ENCODE results near the gene FRMD6.
A peak's percentile ranks its signal among the peaks of the same experiment; 100 is the strongest.
"Not testable (repeated sequence)": the region's sequence is repeated elsewhere in the genome, so short reads cannot be mapped to it uniquely, and the experiment has no call there.

FRMD6 gene

DNA sequence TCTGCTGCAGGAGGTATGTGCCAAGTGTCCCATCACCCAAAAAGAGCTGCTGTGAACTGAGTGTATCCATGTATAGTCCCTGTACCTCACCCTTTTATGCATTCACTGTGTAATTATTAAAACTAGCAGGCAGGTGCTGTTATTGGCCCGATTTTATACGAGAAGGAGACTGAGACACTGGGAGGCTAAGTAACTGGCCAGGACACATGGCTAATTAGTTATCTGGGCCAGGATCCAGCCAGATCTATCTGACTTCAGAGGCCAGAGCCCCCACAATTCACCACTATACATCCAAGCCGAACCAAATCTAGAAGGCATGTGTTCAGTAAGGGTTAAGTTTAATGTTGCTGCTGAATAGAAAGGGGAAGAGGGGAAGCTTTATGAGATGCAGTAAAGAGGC, 73.4 kb downstream of the FRMD6 start:
- DNase-seq (ENCODE audit: low read depth), result peak; percentile 27

DNA sequence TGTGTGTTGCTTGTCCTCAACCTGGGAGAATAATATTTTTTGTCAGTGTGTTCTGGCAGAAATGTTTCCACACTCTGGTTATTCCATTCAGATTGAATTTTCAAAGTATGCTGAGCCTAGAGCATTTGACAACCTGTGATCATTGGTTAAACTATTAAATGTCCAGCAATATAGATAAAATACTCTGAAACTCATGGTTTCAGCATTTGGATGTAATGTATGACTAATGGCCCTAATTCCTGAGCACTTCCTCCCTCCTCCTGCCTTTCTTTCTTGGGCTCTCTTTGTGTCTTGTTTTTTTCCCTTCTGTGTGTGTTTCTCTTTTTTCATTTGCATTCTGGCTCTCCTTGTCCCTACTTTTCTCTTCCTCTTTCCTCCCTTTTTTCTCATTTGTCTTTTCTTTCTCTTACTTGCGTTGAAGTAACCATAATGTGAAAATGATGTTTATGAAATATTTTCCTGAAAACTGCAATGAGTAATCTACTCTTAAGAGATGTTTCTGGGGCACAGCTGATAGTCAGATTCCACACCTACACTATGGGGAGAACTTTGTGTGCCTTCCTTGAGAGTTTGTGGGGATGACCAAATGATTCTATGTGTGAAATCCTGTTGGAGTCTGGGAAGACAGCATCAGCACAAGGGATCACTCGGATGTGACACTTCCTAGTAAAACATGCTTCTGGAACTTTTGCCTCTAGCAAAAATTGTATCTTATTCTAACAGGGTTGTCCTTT, 74.6 kb downstream of the FRMD6 start:
- DNase-seq (ENCODE audit: low read depth), result peak; percentile 68

DNA sequence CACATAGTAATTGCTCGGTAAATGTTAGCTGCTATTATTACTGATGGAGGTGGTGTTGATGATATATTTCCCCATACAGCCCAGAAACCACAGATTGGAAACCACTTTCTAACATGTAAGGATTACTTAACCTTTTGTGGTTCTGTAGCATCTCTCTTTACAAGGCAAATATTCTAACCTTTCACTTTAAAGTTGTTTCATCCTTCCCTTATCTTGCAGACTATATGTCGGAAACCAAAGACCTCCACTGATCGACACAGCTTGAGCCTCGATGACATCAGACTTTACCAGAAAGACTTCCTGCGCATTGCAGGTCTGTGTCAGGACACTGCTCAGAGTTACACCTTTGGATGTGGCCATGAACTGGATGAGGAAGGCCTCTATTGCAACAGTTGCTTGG, 75.8 kb downstream of the FRMD6 start:
- peak; percentile 9 for DNase-seq (ENCODE audit: low read depth)

DNA sequence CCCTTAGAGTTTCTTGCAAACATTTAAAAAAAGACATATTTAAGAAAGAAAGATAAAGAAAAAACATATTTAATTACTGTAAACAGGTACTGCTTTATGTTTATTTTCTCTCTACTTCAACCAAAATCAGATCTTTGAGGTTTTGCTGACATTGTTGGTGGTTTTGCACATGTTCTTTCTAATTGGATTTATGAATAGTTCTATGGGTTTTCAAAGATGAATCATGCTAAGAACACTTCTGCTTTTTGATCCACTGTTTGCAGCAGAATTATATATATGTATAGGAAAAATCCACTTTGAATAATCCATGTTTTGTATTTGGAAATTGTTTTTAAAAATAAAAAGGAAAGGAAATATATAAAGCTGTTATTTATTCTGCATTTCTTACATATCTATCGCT, 78.4 kb downstream of the FRMD6 start:
- peak; percentile 20 for DNase-seq (ENCODE audit: low read depth)

DNA sequence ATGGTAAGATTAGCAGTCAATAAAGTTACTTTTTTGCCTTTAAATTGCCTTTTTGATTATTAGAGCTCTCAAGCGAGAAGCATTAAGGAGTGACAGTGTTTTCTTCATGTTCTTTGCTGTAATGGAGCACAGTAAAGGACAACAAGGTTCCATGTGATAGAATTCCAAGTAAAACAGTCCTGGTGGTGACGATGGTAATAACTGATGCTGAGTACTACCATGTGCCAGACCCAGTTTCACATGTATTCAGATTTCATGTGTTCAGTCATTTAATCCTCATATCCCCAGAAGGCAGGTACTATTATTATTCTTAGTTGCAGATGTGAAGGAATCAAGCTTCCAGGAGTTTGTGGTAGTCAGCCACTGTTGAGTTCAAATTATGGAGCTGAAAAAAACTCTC, 79.0 kb downstream of the FRMD6 start:
- peak; percentile 14 for DNase-seq (ENCODE audit: low read depth)

DNA sequence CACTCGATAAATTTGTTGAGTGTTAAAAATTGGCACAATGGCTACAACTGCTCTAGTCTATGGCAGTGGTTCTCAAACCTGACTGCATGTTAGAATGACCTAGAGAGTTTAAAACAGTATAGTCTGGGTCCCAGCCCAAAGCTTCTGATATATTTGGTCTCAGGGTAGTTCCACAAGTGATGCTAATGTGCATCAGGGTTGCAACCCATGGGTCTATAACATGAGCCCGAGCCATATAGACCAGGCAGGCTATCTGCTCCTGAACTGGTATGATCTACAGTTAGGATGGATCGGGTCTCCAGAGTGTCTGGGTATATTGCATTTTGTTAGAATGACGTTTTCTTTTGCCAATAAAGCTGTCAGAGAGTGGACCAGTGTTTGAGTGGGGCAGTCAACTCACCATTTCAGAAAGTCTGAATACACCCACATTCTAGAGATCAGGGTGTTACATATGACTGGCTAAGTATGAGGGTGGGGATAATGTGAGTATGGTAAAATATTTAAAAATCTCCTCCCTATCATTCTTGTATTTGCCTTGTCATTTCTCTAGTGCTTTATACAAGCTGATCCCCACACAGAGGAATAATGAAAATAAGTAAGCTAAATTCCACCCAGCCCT, 80.9 kb downstream of the FRMD6 start:
- DNase-seq (ENCODE audit: low read depth), result peak; percentile 70

DNA sequence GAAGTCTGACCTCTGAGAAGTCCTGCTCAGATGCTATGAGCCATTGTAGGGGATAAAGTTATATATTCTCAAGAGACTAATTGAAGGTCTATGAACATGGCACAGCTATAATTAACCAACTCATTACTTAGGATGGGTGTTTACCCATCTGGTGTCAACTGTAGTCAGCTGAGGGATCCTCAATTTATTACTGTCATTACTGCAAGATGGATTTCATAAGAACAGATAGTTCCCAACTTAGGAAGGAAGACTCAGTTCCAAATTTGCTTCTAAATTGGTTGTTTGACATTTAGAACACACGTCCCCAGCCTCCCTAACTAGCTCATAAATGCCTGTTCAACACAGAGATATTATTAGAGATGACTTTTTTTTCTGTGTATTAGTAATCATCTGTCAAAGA, 81.4 kb downstream of the FRMD6 start:
- DNase-seq (ENCODE audit: low read depth), result peak; percentile 59

DNA sequence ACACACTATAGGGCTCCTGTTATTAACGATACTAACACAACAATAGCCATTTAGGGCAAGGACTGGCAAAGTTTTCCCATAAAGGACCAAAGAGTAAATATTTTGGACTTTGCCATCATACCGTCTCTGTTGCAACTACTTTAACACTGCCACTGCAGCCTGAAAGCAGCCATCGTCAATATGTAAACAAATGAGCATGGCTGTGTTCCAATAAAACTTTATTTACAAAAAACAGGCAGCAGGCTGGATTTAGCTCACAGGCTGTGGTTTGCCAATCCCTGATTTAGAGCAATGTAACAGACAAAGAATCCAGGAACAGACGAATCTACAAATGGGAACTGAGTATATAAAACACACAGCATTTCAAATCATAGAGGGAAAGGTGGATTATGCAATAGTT, 84.1 kb downstream of the FRMD6 start:
- peak; percentile 24 for DNase-seq (ENCODE audit: low read depth)

DNA sequence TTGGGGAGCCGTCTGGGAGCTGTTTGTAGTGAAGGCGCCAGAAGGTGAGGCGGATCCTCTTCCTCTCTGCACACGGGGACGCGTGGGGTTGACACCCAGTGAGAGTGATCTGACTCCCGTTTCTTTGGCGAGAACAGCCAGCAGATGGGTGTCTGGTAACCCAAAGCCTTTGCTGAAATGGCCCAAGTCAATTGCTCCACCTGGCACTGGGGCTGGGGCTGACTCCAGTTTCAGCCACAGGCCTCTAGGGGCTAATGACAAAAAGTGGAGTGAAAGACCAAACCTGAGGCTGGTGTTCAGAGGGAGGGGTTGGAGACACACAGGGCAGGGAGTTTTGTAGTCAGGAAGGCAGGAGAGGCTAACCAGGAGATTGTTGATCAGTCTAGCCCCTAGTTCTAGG, 87.0 kb downstream of the FRMD6 start:
- no peak for DNase-seq (ENCODE audit: low read depth)

DNA sequence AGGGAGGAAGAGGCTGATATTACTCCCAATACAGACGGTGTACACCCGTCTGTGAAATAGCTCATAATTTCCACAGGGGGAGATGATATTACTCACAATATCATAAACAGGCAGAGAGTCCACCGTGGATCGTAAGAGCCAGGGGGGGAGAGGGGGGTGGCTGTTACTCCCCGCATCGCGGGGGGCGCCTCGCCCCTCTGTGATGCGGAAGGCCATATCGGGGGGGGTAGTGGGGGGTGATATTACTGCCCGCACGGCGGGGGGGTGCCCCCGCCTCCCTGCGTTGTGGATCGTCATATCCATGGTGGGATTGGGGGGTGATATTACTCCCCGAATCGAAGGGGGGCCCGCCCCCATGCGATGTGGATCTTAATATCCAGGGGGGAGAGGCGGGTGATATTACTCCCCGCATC, 91.9 kb downstream of the FRMD6 start:
- DNase-seq (ENCODE audit: low read depth), result no peak

DNA sequence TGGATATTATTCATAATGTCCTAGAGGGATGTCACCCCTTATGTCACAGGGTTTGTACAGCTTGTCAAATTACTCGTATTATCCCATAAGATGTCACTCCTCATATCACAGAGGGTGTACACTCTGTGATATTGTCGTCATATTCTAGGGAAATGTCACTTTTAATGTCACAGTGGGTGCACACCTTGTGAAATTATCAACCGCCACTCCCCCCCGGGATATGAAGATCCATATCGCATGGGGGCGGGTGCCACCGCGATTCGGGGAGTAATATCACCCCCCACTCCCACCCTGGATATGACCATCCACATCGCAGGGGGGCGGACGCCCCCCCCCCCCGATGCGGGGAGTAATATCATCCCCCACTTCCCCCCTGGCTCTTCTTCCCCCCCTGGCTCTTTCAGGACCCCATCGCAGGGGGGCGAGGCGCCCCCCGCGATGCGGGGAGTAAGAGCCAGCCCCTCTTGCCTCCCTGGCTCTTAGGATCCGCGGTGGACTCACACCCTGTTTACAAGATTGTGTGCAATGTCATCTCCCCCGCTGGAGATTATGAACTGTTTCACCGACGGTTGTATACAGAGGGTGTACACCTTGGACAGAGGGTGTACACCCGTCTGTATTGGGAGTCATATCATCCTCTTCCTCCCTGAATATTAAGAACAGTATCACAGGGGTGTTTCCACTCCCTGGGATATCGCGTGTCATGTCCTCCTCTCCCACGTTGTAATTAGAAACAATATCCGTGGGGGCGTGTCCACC, 92.8 kb downstream of the FRMD6 start:
- no peak for DNase-seq (ENCODE audit: low read depth)

DNA sequence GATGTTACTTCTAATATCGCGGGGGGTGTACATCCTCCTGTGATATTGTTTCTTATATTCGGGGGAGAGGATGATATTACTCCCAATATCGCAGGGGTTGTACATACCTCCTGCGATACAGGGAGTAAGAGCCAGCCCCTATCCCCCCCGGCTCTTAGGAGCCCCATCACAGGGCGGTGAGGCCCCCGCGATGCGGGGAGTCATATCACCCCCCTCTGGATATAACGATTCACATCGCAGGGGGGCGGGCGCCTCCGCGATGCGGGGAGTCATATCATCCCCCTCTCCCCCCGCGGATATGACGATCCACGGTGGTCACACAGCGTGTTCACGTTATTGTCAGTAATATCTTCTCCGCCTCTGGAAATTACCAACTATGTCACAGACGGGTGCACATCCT, 95.1 kb downstream of the FRMD6 start:
- not testable (repeated sequence) for DNase-seq (ENCODE audit: low read depth)

DNA sequence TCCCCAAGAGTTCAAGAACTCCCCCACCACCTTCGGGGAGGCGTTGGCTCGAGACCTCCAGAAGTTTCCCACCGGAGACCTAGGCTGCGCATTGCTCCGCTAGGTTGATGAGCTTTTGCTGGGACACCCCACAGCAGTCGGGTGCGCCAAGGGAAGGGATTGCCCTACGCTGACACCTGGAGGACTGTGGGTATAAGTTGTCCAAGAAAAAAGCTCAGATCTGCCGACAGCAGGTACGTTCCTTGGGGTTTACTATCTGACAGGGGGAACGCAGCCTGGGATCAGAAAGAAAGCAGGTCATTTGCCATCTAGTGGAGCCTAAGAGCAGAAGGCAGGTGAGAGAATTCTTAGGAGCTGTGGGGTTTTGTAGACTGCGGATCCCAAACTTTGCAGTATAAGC, 98.8 kb downstream of the FRMD6 start:
- no peak for DNase-seq (ENCODE audit: low read depth)

DNA sequence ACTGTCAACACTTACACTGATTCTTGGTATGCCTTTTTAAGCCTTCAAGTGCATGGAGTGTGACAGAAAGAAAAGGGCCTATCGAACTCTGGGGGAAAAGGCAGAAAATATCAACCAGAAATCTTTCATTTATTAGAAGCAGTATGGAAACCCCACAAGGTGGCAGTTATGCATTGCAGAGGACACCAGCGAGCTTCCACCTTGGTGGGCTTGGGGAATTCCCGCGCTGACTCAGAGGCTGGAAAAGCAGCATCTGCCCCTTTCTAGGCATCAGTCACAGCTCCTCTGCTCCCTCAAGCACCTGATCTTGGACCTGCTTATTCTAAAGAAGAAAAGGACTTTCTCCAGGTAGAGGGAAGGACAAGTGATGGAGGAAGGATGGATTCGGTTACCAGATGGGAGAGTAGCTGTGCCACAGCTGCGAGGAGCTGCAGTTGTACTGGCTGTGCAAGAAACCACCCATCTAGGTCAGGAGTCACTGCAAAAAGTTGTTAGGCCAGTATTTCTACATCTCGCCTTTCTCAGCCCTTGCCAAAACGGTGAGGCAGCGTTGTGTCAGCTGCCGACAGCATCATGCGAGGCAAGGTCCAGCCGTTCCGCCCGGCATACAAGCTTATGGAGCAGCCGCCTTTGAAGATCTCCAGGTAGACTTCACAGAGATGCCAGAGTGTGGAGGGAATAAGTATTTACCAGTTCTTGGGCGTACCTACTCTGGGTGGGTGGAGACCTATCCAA, 100.1 kb downstream of the FRMD6 start:
- DNase-seq (ENCODE audit: low read depth), result not testable (repeated sequence)

DNA sequence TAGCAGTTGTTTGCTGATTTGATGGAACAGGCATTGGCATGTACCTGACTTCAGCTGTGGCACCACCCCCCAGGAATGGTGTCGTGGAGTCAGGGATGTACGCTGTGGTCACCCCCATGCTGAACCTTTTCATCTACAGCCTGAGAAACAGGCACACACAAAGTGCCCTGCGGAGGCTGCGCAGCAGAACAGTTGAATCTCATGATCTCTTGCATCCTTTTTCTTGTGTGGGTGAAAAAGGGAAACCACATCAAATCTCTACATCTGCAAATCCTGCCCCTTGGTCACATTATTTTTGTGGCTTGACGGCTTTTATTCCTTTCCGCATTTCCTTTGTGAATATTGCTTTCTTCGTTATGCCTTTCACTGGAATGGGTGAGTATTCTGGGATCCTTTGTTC, 106.0 kb downstream of the FRMD6 start:
- not testable (repeated sequence) for DNase-seq (ENCODE audit: low read depth)

DNA sequence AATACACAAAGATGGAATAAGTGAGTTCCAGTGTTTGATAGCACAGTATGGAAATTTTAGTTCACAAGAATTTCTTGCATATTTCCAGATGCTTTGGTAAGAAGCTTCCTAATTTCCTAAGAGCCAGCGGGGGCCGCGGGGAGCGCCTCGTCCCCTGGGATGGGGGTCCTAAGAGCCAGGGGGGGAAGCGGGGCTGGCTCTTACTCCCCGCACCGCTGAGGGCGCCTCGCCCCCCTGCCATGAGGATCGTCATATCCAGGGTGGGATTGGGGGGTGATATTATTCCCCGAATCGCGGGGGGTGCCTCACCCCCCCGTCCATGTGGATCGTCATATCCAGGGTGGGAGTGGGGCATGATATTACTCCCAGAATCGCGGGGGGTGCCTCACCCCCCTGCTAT, 108.2 kb downstream of the FRMD6 start:
- no peak for DNase-seq (ENCODE audit: low read depth)

DNA sequence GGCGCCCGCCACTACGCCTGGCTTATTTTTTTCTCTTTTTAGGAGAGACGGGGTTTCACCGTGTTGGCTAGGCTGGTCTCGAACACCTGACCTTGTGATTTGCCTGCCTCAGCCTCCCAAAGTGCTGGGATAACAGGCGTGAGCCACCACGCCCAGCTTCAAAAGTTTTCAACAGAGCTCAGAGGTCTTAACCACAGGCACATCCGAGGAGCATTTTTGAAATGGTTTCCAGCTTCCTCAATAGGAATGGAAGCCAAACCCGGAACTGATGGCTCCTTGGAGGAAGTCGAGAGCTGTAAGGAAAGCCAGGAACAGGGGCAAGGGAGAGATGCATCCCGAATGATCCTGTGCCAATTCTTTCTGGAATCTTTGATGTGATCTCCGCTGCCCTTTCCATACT, 114.0 kb downstream of the FRMD6 start:
- DNase-seq (ENCODE audit: low read depth), result peak; percentile 57

DNA sequence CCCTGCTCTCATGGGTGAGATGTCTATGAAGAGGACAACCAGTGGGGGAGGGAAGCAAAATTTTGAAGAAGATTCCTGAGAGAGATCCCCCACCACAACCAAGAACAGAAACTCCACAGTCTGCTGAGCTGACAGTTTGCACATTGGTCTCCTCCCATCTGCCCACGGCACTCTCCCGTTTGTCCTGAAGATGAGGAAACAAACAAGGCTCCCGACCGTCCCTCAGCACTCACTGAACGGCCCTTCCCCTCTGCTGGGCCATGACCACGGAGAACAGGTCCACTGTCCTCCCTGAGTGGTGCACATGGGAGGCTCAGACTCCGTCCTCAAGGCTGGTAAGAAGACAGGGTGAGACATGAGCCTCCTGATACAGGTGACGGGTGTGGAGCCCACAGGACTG, 114.9 kb downstream of the FRMD6 start:
- DNase-seq (ENCODE audit: low read depth), result not testable (repeated sequence)

DNA sequence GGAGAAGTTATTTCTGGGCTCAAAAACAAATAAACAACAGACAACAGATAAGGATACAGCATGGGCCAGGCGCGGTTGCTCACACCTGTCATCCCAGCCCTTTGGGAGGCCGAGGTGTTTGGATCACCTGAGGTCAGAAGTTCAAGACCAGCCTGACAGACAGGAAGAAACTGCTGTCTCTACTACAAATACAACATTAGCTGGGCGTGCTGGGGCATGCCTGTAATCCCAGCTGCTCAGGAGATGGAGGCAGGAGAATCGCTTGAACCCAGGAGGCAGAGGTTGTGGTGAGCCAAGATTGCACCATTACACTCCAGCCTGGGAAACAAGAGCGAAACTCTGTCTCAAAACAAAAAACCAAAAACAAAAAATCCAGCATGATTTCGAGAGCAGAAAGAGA, 117.6 kb downstream of the FRMD6 start:
- DNase-seq (ENCODE audit: low read depth), result not testable (repeated sequence)

DNA sequence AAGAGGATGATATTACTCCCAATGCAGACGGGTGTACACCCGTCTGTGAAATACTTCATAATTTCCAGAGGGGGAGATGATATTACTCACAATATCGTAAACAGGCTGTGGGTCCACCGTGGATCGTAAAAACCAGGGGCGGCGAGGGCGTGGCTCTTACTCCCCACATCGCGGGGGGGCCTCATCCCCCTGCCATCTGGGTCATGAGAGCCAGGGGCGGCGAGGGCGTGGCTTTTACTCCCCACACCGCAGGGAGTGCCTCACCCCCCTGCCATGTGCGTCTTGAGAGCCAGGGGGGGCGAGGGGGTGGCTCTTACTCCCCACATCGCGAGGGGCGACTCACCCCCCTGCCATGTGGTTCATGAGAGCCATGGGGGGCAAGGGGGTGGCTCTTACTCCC, 122.5 kb downstream of the FRMD6 start:
- no peak for DNase-seq (ENCODE audit: low read depth)

DNA sequence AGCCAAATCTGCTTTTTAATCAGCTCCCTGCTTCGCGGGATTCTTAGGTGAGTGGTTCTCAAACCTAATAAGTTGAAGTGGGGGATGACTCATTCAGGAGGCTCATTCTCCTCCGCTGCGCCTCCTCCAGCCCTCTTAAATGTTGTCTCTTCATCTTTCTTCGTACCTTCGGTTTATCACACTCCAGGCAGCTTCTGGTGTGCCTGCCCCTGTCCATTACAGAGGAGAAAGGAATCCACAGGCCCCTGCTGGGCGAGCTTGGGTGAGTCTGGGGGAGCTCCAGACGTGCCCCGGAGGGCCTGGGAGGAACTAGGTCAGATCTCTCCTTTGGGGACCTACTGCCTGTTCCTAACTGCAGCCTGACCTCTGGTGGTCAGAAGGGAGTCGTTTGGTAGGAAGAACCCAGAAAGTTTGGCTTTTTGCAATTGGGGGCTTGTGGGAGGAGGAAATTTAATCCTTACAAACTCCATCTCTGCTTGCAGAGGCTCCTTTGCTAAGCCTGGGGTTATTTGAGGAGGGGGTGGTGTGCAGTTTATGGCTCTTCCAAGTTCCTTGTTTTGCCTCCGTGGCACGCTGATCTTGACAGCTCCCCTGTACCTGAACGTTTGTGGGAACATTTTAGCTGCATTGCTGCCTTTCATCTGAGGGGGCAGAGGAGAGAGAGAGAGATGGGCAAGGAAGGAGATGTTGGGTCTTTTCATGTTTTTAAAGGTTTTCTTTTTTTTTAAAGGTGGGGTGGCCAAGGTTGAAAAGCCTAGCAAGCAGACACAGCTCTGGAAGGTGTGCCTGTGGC, 124.6 kb downstream of the FRMD6 start:
- DNase-seq (ENCODE audit: low read depth), result peak; percentile 73
